HG02852 (cell line): ENCODE measurements around the gene PTPRG.
A peak's percentile ranks its signal among the peaks of the same experiment; 100 is the strongest.

Experiments used
- ATAC-seq: cut with Tn5 transposase; IDR thresholded peaks from one replicate; pipeline ENCODE4 v1.9.1; 2021; ENCODE audit warnings: mild to moderate bottlenecking, moderate library complexity; ENCODE audit not compliant: unreplicated experiment

PTPRG gene

DNA sequence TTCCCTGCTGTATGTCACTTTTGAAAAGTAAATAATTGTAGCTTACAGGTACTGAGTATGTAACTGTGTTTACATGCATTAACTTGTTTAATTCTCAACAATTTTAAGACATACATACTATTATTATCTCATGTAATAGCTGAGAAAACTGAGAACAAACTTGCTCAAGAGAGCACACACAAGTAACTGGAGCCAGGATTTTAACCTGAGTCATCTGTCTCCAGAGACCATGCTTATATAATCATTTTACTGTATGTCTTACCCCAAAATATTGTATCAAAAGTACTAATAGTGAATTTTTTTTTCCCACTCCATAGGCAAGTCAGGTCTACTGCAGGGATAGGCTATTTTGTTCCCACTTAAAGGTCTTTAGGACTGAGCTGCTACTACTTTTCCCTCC, 716.6 kb downstream of the PTPRG start:
- no peak for ATAC-seq

DNA sequence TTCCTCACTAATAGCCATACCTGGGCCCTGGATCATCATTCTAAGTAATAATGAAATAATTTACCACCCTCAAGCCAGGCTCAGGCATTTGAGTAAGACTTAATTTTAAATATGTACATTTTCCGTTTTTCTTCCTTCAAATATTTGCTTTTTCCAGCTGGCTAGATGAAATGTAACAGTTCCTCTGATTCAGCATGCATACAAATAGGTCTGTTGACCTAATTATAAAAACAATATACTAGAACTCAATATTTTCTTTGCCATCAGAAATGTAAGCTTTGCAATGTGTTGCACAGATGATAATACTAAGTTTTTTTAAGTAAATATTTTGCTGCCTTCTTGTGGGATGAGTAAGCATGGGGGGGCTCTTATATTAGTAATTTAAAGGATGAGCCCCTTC, 720.4 kb downstream of the PTPRG start:
- no peak for ATAC-seq

DNA sequence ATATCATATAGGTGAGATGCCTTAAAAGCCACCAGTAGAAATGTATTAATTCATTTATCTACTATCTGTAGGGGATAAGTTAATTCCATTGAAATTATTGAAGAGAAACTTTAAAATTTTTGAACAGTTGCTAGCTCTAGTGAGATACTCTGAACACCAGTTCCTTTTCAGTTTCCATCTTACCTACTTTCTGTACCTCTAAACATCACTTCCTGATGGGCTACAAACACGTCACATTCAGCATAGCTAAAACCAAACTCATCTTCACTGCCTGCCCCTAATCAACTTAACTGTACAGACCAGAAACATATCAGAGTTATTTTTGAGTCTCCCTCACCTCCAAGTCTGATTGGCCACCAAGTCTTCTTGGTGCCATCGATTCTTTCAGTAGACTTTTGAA, 723.1 kb downstream of the PTPRG start:
- no peak for ATAC-seq

DNA sequence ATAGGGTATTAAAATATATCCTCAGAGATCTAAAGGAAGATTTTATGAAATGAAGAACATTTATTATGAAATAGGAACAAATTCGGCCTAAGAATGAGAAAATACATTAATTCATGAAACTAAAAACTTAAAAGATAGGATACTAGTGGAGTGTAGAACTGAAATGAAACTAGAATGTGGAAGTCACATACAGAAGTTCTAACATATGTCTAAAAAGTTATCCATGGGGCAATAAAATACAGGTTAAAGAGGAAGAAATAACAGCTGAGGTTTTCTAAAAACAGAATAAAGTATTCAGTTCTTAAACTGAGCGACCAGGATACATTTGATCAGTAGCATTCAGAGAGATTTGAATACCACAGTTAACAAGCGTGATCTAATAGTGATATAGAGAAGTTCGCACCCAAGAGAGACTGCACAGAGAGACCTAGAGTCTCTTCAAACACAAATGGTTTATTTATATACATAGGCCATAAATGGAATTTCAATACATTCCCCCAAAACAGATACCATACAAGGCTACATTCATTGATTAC, 726.1 kb downstream of the PTPRG start:
- no peak for ATAC-seq

DNA sequence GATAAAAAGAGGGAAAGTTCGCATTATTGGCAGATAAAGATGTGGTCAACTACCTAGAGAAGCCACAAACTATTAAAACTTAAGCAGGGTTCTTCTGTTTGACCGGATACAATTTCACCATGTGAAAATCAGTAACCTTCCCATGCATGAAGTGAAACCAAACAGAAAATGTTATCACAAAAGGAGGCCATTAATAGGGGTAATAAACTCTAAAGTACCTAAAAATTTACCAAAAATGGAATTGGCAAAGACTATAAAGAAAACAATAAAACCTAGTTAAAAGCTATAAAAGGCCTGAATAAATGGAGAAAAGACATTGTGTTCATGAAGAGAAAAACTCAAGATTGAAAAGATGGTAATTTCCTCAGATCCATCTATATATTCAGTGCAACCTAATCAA, 728.6 kb downstream of the PTPRG start:
- no peak for ATAC-seq

DNA sequence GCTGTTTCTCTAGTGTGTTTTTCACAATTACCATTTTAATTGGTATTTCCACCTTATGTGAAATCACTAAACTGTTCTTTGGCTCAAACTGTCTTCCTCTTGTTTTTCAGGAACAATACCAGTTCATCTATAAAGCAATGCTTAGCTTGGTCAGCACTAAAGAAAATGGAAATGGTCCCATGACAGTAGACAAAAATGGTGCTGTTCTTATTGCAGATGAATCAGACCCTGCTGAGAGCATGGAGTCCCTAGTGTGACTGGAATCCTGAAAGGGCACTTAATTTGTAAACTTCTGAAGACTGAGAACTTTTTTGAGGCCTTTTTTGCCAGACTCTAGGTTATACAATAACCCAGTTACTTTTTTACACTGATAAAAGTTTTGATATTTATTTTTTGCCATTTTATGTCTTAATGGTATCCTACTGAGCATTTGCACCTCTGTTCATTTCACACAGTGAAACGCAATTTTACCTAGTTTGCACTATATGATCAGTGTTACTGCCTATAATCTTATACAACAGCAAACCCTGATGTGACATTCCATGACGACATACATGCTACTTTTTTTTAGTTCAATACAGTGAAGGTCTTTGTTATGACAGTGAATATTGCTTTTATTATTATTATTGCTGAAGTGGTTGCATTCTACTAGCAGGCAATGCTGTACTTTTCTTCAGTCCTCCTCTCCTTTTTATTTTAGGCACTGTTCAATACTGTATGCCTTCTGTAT, 731.8 kb downstream of the PTPRG start:
- no peak for ATAC-seq

DNA sequence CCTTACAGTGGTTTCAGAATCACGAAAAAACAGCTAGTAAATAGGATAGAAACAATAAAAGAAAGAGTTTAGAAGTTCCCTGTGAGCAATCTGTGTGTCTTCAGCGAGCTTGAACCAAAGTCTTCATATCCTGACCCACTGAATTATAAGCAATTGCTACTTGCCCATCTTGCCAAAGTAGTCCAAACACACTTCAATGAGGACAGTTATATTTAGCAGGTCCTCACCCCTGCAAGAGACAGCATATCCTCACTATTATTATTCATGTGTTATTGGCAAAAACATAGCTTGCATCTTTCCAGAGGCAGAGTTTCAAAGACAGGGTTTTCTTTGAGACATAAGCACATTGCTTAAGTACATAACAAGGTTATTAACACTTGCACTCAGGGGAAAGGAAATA, 734.2 kb downstream of the PTPRG start:
- no peak for ATAC-seq

DNA sequence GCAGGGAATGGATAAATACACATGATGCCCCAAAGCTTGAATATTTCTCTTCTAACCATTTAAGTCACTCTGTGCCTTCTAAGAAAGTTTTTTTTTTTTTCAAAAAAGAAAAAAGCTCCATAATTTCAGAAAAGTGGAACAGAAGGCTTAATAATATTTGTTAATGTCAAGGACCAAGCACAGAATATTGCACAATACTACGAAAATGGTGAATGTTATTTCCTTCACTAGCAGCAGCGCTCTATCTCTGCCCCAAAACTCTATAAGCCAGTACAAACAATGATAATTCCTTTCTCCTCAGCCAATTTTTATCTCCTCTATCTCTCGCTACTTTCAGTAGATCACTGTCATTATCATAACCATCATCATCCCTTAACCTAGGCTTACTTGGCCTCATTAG, 739.2 kb downstream of the PTPRG start:
- no peak for ATAC-seq

DNA sequence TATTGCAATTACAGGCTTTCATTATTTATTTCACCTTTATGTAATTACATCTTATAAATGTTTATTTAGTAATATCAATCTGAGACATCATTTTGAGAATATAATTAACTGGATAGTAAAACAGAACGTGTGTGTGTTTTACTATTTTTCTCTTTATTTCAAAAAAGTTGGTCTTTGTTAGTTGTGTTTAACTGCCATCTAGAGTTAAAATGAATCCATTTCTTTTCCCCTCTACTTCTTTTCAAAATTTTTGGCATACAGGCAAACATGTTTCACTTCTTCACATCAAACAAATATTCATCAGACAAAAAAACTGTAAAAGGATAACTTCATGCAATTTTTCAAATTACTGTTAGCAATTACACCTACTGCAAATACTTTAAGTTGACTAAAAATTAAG, 750.8 kb downstream of the PTPRG start:
- no peak for ATAC-seq

DNA sequence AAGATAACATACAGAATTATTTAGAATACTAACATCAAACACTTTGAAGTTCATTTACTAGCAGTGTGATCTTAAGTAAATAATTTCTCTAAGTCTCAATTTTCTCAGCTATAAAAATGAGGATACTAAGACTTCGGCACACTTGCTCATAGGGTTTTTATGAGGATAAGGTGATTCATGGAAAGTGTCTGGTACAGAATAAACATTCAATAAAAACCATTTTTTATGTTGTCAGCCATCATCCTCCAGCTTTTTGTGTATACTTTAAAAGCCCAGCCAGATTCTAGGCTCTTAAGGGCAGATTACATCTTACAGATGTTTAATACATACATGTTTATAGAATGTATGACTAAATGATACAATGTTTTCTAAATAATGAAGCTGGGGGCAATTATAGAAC, 755.2 kb downstream of the PTPRG start:
- no peak for ATAC-seq

DNA sequence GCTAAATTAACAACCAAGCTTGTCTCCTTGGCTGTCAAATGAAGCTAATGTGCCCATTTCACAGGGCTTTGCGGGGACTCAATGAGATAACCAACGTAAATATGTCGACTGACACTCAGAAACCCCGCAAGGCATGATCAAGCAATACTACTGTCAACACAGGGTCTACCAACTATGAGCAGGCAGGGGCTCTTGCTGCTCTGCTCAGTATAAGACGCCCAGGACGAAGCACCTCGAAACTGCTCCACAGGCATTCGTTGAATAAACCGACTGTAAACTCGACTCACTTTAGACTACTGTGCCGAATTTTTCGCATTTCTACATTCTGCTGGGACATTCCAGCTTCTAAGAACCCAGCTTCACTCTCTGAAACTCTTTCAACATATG, 757.0 kb downstream of the PTPRG start:
- no peak for ATAC-seq

DNA sequence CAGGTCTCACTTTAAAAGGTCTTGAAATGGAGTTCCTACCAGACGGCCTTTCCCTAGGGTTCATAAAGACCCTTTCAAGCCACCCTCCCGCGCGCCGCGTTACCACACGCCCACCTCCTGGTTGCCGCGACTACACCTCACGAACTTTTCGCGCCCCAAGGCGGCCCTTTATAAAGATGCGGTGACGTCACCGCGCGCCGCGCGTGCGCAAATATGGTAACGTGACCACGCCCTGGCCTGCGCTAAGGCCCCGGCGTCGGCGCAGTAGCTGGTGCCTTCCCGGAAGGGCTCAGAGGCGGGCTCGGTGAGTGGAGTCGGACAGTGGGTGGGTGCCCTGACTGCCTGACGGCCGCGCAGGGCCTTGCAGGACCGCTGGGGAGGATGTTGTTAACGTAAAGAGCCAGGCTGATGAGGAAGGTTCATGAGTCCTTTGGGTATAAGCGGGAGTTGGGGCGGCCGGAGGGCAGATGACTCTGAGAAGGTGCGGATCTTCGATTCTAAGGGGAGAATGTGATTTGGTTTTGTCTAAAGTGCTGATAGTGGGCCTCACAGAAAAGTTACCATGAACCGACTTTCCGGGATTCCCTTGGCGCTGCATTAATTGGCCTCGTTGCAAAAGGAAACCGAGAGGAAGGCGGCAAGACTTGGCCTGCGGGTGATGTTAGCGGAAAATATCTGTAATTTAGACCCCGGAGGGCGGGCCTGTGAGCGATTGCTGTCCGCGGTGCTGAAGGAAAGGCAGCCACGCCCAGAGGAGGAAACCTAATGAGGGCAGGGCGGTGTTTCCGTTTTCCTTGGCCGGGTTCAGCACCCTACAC, 757.6 kb downstream of the PTPRG start:
- ATAC-seq: peak; percentile 99

DNA sequence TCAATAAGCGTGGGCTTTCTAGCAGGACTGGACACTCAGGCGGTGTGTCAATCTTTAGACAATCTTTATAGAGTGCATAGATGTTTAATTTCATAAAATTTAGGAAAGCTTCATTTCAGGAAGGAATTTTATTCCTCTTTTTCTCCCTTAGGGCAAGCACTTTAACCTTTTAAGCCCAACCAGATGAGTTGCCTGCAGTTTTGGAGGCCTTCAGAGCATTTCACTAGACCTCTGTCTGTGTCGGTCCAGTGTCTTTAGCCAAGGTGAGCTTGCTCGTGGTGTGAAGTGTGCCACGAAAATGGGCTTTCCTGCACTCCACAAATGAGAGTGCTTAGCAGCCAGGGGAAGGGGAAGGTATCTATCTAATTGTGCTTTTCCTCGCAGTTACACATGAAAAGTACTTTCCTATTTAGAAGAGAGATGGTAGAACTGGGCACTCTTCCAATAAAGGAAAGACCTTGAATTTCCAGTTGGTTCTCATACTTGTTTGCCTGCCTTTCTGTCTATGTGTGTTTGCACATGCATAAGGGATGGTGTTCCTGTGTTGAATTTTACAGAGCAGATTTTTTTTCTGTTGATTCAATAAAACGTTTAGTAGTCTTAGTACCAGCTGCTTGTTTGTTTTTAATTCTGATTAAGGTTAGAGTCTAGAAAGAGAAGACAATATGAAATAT, 758.3 kb downstream of the PTPRG start:
- no peak for ATAC-seq

DNA sequence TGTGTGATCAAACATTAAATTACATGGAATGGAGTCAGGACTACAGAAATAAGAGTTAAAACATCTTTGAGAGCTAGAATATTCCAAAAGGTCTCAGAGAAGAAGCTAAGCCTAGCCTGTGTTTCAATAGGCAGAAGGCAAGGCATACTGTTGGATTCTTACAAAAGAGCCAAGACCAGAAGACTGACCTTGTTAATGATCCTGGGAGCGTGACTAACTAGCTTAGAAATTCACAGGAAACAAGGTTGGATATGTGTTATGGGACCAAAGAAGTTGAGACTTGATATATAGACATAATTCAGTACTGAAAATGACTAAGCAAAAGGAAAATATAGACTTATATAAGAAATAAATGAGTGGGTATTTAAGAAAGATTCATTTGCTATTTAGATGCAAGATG, 761.9 kb downstream of the PTPRG start:
- no peak for ATAC-seq

DNA sequence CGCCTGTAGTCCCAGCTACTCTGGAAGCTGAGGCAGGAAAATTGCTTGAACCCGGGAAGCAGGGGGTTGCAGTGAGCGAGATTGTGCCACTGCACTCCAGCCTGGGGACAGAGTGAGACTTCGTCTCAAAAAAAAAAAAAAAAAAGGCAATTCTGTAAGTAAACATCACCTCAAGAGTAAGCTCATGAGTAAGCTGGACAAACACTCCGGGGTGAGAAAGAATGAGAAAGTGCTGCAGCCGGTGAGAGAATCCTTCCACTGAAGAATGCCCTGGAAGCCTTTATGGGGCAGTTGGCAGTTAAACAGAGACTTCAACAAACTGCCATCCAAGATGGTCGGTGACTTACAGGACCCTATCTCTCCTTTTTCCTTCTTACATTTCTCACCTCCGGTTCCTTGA, 764.5 kb downstream of the PTPRG start:
- no peak for ATAC-seq

DNA sequence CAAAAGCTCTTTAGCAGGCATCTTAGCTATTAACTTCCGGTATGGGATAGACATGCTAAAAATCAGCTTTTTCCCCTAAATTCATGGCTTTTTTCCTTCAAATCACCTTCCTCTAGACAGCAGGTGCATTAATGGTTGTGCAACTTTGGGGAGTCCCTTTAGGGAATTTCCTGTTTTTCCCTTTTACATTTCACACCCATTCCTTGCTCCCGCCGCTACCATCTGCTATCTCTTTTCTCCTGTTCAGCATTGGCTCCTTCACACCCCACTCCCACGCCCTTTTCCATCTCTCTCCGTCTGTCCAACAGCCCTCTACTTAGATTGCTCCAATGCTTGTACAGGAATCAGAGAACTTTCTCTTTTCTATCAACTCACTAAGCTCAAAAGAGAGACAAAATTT, 768.6 kb downstream of the PTPRG start:
- ATAC-seq: no peak

DNA sequence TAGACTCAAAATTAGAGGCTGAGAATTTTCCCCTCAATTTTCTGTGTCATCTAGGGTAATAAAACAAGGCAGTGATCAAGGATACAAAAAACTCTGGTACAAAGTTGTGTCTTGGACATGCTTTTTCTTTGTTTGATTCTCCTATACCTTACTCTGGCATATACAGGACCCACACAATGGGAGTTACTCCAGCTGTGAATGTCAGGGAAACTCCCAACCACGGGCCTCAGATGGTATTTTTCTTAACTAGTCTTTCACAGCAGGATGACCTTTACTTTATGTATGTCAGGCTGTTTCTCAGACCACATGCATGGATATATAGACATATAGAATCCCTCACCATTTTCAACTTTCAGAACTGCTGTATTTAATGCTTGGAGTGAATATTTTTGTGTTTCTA, 770.6 kb downstream of the PTPRG start:
- no peak for ATAC-seq

DNA sequence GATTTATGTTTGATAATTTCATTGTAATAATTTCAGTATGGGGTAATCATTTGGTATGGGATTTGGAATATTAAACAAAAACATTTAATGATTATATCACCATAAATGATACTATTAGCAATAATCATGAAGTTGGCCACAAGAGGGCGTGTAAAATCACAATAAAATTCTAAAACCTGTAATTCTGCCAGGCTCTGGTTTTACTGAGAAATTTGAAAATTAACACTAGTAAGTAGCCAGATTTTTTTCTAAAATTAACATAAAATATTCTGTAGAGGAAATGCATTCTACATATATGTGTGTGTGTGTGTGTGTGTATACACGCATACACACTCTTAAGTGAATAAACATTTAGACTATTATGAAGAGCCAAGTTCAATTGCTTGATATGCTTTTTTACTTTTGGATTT, 771.5 kb downstream of the PTPRG start:
- no peak for ATAC-seq

DNA sequence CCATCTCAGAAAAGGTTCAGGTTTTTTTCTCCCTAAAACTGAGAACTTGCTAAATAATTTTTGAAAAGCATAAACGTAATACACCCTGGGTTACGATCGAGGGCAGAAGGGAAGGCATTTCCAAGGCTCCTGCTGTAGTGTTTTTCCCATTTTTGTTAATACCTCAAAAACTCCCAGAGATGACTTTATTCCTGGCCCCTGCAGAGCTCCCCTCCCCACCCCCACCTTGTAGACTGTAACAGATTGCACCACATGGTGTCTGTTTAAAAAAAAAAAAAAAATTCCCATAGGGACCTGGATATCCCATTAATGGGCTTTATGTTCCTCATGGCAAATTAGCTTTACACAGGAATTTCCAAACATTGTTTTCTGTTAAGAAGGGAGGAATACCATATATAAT, 773.8 kb downstream of the PTPRG start:
- no peak for ATAC-seq

DNA sequence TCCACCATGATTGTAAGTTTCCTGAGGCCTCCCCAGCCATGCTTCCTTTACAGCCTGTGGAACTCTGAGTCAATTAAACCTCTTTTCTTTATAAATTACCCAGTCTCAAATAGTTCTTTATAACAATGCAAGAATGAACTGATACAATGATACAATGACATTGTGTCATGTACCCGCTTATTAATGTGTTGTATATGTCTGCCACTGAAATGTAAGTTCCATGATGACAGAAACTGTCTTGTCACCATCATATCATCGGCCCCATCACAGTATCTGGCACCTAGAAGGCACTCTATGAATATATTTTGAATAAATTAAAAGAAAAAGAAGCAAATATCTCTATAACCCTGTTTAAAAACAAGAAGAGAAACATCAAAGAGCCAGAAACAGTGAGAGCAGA, 782.4 kb downstream of the PTPRG start:
- no peak for ATAC-seq
